ENCODE measurements around the gene ALDH3A2.

DNA sequence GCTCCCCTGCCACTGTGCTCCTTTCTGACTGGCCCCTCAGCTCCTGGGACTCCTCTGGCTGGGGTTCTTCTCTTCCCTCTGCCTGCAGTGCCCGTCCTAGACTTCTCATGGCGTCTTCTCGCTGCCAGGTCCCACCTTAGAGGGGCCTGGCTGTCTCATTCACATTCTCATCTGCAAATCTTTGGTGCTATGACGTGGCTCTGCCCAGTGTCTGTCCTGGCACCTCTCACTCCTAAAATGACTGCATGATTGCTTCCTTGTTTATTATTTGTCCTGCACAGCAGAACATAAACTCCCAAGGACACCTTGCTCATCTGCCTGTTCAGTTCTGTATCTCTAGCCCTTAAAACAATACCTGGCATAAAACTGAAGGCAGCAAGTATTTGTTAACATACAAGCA is 18.5 kb upstream of the ALDH3A2 start:
- TF ChIP-seq EP300 (IDR thresholded peaks at IDR 0.05), result no peak
- TF ChIP-seq, protein P1, sequence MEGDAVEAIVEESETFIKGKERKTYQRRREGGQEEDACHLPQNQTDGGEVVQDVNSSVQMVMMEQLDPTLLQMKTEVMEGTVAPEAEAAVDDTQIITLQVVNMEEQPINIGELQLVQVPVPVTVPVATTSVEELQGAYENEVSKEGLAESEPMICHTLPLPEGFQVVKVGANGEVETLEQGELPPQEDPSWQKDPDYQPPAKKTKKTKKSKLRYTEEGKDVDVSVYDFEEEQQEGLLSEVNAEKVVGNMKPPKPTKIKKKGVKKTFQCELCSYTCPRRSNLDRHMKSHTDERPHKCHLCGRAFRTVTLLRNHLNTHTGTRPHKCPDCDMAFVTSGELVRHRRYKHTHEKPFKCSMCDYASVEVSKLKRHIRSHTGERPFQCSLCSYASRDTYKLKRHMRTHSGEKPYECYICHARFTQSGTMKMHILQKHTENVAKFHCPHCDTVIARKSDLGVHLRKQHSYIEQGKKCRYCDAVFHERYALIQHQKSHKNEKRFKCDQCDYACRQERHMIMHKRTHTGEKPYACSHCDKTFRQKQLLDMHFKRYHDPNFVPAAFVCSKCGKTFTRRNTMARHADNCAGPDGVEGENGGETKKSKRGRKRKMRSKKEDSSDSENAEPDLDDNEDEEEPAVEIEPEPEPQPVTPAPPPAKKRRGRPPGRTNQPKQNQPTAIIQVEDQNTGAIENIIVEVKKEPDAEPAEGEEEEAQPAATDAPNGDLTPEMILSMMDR (IDR thresholded peaks at IDR 0.05), result no peak

All from stomach (tissue), 4 donors.